C4-2B (cell line): ENCODE results near the gene TRIM69.

Experiments
- ZFX ChIP-seq: fragments of 450-650 bp; IDR thresholded peaks from 2 replicates; pipeline ENCODE4 v1.6.1; 2017
- TF ChIP-seq, protein P1 (sequence below): fragments of 450-650 bp; conservative IDR thresholded peaks from 2 replicates; pipeline ENCODE4 v1.5.1; 2017; ENCODE audit warnings: mild to moderate bottlenecking

DNA sequence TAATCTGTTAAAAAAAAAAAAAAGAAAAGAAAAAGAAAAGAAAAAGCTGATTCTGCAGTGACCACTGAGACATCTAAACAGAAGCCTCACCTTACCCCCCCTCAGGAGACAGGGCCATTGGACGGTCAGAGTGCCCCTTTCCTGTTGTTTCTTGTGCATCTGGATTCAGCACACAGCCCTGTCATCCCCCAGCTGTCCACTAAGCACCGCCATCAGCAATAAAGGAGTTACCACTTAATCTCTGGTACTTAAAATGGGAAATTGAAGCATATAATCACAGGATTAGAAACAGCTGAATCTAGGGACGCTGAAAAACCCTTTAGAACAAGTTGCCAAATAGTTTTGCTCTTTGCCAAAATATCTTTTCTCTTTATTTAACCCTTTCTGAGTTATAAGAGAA lies 62.5 kb downstream of the TRIM69 start:
- TF ChIP-seq, protein P1, sequence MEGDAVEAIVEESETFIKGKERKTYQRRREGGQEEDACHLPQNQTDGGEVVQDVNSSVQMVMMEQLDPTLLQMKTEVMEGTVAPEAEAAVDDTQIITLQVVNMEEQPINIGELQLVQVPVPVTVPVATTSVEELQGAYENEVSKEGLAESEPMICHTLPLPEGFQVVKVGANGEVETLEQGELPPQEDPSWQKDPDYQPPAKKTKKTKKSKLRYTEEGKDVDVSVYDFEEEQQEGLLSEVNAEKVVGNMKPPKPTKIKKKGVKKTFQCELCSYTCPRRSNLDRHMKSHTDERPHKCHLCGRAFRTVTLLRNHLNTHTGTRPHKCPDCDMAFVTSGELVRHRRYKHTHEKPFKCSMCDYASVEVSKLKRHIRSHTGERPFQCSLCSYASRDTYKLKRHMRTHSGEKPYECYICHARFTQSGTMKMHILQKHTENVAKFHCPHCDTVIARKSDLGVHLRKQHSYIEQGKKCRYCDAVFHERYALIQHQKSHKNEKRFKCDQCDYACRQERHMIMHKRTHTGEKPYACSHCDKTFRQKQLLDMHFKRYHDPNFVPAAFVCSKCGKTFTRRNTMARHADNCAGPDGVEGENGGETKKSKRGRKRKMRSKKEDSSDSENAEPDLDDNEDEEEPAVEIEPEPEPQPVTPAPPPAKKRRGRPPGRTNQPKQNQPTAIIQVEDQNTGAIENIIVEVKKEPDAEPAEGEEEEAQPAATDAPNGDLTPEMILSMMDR, result peak; percentile 53
- no peak for TF ChIP-seq ZFX
